Heart left ventricle (tissue), 16 donors: ENCODE measurements around the gene TNRC6B. TPM values are rescaled to one million over a fixed set of nuclear protein-coding genes. Genes with fewer than 3 reads are reported as not detected.

Source experiments
- ATAC-seq, 4 donors: fragments of 200-7000 bp; cut with Tn5 transposase; one replicate each; pipeline ENCODE4 v1.9.1; 2020 to 2022; ENCODE audit warnings: moderate library complexity in 4 of 4, mild to moderate bottlenecking in 3 of 4, moderate number of reproducible peaks in 1 of 4
- DNase-seq, 5 donors: peaks; one replicate each; pipeline ENCODE4 v3.0.0-alpha.2; 2020
- H3K27ac ChIP-seq, 12 donors: fragments of 200-600 bp; sonication (generic) in 4 of 12; one replicate each; pipeline versions ENCODE4 v1.5.0 to v1.8.0; 2016 to 2022; ENCODE audit warnings: mild to moderate bottlenecking in 2 of 12
- H3K27me3 ChIP-seq, 9 donors: fragments of 200-600 bp; sonication (generic) in 2 of 9; one replicate each; pipeline versions ENCODE4 v1.5.1 to v1.8.0; 2016 to 2022; ENCODE audit warnings: mild to moderate bottlenecking in 3 of 9
- H3K36me3 ChIP-seq, 9 donors: fragments of 200-600 bp; sonication (generic) in 2 of 9; one replicate each; pipeline versions ENCODE4 v1.5.0 to v1.8.0; 2018 to 2022; ENCODE audit warnings: mild to moderate bottlenecking in 2 of 9
- H3K4me1 ChIP-seq, 12 donors: fragments of 200-600 bp; sonication (generic) in 4 of 12; one replicate each; pipeline versions ENCODE4 v1.5.0 to v1.8.0; 2016 to 2022; ENCODE audit warnings: mild to moderate bottlenecking in 3 of 12
- H3K4me3 ChIP-seq, 12 donors: fragments of 200-600 bp; sonication (generic) in 4 of 12; one replicate each; pipeline versions ENCODE4 v1.5.0 to v1.8.0; 2017 to 2022; ENCODE audit warnings: mild to moderate bottlenecking in 9 of 12, moderate library complexity in 4 of 12
- H3K9me3 ChIP-seq, 12 donors: fragments of 200-600 bp; sonication (generic) in 4 of 12; one replicate each; pipeline versions ENCODE4 v1.5.0 to v1.8.0; 2016 to 2022; ENCODE audit warnings: mild to moderate bottlenecking in 1 of 12
- POLR2A ChIP-seq, 2 donors: fragments of 450-650 bp; IDR thresholded peaks; one replicate each; pipeline ENCODE4 v1.6.1; 2017; ENCODE audit warnings: antibody characterized with exemption in 2 of 2, mild to moderate bottlenecking in 2 of 2, moderate library complexity in 2 of 2
- WGBS, 4 donors: extraction: QIAGEN DNeasy Blood & Tissue Kit in 2 of 4; methylation state at CpG; one replicate each; pipeline versions ENCODE4 v1.1.5 to v1.1.7; 2013 to 2018; 5-methylcytosine and 5-hydroxymethylcytosine counted together
- intact Hi-C, 10 donors: fragments of 100-400 bp; cut with DNase I; formaldehyde crosslinking; loops; one replicate each; pipeline versions ENCODE4 v1.11.1 to v1.14.2; 2022
- polyA plus RNA-seq, 2 donors: library from polyadenylated mRNA; stranded (reverse); fragments of 200-250 nt; gene quantifications; one replicate each; pipeline ENCODE4 v1.2.3, GENCODE V29; 2013
- total RNA-seq, 9 donors: library from RNA; depleted of rRNA in 2 of 9; stranded (reverse); fragments of >200 nt in 2 of 9; fragmentation: NEBNext Ultra II Directional in 3 of 9; extraction: Animal tissue kit (Norgen Biotek cat#: 25700) in 3 of 9; gene quantifications; one replicate each; pipeline versions ENCODE4 v1.1.0 to v1.2.4, GENCODE V29; 2016 to 2023
- TF ChIP-seq, protein P1 (sequence below), 12 donors: fragments of 200-600 bp; sonication (generic) in 4 of 12; IDR thresholded peaks; one replicate each; pipeline versions ENCODE4 v1.5.0 to v1.8.0; 2018 to 2022; ENCODE audit warnings: antibody characterized with exemption in 12 of 12, mild to moderate bottlenecking in 5 of 12
- donor health status: ischemic (EF 13 %, LVEDD 7.1; RV severe dilation, severe dysfunction).
- donor health status: healthy with polysubstance abuse.
- donor health status: DM: no; HTN: yes; CAD: no.
- donor health status: DM: no; HTN: no; CAD: no.
- donor health status: ischemic (EF 25% LVEDD 6.9; RV normal size, moderate dysfunction).
- donor health status: ischemic (EF 25% LVEDD 5.7; RV mildly dilated, moderate dysfunction).
- donor health status: healthy.
- donor health status: DM: yes; HTN: yes; CAD: no.
- donor health status: ischemic (EF 35%, LVEDD 5.7; RV mildly dilated, moderate dysfunction).
- donor health status: nonischemic (EF 11% LVEDD 7.7; RV severe dilation, severe dysfunction).
- donor health status: DM: yes; HTN: yes; CAD: no.
- donor health status: PGD.
- donor health status: ischemic (EF 29% LVEDD 5.4; RV normal size, mild dysfunction).
- donor health status: nonischemic (EF 23%, LVEDD 6.1; RV moderate dilation, normal function).

The TNRC6B gene
- total and polyA plus RNA-seq, 11 donors, result 13.2 to 62.4 (median 39.3) TPM

DNA sequence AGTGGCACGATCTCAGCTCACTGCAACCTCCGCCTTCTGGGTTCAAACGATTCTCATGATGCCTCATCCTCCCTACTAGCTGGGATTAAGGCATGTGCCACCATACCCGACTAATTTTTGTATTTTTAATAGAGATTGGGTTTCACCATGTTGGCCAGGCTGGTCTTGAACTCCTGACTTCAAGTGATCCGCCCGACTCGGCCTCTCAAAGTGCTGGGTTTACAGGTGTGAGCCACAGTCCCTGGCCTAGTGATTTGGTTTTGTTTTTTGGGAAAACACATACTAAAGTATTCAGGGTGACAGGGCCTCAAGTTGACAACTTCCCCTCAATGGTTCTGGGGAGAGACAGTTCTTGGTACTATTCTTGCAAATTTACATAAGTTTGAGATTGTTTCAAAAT is 22.1 kb downstream of the TNRC6B start:
- peaks cover 6 to 87% (median 52%) of the 10 kb centered on the region in 12 donors for H3K4me1 ChIP-seq
- WGBS, 4 donors, result 93 to 97% (median 95%) methylated on average over 7 of the region's 7 CpGs

DNA sequence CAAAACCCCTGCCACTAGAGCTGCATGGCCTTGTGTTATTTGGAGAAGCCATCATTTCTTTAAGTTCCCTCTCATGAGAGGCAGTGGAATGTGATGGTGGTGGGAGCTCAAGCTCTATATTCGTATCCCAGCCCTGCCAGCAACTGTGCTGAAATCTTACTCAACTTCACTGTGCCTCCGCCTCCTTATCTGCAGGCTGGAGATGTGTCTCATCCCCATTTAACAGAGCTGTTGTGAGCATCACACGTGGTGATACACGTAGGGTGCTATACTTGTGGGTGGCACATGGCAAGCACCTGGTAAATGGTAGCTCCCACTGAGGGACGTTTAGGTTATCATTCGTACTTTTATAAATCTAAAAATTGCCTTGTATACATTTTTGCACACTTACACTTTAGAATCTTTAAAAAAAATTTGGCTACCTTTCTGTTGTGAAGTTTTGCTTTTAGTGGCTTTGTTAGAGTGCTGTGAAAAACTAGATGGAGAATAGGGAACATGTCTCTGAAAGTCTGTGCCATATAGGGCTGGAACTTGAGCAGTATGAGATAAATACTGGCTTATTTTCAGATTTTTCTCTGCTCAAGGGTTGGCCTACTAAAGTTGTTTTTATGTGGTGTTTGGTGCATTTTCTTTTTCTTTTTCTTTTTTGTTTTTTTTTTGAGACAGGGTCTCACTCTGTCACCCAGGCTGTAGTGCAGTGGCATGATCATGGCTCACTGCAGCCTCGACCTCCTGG is 23.2 kb downstream of the TNRC6B start:
- intact Hi-C loops, result no loop called here
- Histone ChIP-seq H3K4me3 (no peak overlapping the region), H3K36me3 (peaks cover 0 to 5% (median 0%) of the 10 kb centered on the region in 9 donors), H3K9me3 (no peaks in the 10 kb centered on the region), H3K27ac (no peak overlapping the region), H3K4me1 (peaks cover 6 to 93% (median 55%) of the 10 kb centered on the region in 12 donors), H3K27me3 (no peaks in the 10 kb centered on the region)
- ATAC-seq (peak in 2 of 4 donors; percentile 9 to 40), DNase-seq (no peak)
- TF ChIP-seq, protein P1, sequence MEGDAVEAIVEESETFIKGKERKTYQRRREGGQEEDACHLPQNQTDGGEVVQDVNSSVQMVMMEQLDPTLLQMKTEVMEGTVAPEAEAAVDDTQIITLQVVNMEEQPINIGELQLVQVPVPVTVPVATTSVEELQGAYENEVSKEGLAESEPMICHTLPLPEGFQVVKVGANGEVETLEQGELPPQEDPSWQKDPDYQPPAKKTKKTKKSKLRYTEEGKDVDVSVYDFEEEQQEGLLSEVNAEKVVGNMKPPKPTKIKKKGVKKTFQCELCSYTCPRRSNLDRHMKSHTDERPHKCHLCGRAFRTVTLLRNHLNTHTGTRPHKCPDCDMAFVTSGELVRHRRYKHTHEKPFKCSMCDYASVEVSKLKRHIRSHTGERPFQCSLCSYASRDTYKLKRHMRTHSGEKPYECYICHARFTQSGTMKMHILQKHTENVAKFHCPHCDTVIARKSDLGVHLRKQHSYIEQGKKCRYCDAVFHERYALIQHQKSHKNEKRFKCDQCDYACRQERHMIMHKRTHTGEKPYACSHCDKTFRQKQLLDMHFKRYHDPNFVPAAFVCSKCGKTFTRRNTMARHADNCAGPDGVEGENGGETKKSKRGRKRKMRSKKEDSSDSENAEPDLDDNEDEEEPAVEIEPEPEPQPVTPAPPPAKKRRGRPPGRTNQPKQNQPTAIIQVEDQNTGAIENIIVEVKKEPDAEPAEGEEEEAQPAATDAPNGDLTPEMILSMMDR (IDR thresholded peaks at IDR 0.05), result no peak
- TF ChIP-seq POLR2A (IDR thresholded peaks at IDR 0.05), result no peak
- 63 to 71% (median 69%) methylated on average over 7 of the region's 7 CpGs for WGBS, 4 donors

More for the DNA sequence above, 22.1 kb downstream of the TNRC6B start:
- Histone ChIP-seq H3K9me3 (no peaks in the 10 kb centered on the region), H3K27ac (peak overlapping the region in 1 of 12 donors; percentile 1), H3K27me3 (no peaks in the 10 kb centered on the region), H3K36me3 (peaks cover 0 to 5% (median 0%) of the 10 kb centered on the region in 9 donors), H3K4me3 (no peak overlapping the region)
- intact Hi-C loops, result loop anchor here in 1 of 10 donors (10.0 kb wide), 1 partner anchor 155 kb away; no protein-coding TSS in a partner anchor
- TF ChIP-seq, protein P1 (IDR thresholded peaks at IDR 0.05), result no peak
- ATAC-seq (no peak), DNase-seq (no peak)

DNA sequence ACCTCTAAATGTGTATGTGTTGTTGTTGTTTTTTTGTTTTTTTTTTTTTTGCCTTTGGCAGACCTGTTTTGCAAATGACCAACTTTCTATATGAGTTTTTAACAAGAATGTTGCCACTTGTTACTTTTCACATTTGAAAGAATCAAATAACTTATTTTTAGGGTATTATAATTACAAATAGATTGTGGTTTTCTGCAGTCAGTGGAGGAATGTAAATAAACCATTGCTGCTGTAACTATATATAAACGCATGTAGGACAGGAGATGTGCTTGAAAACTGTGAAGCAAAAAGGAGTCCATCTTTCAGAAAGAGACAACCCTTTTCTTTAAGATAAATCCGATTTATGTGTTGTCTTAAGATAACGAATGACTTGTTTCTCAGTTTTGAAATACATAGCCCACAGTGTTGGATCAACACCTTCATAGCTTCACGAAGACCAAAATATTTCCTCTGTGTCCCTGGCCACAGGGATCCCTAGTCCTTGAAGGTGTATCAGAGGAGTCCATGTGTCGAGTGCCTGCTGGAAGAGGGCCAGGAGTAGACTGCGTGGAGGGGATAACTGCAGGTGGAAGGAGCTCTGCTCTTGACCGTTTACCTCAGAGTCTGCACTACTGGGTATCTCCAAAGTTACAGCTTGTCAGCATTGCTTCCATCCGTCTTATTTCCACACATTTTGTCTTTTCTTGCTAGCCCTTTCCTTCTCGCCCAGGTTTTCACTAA is 24.7 kb downstream of the TNRC6B start:
- H3K36me3 ChIP-seq, result peaks cover 0 to 5% (median 0%) of the 10 kb centered on the region in 9 donors
- peak overlapping the region in 1 of 12 donors; percentile 30 for H3K27ac ChIP-seq
- H3K4me1 ChIP-seq, result peaks cover 6 to 78% (median 44%) of the 10 kb centered on the region in 12 donors
- intact Hi-C loops, result no loop called here
- no peak overlapping the region for H3K4me3 ChIP-seq
- ATAC-seq (no peak), DNase-seq (no peak)
- no peak for TF ChIP-seq POLR2A (IDR thresholded peaks at IDR 0.05)
- H3K27me3 ChIP-seq, result no peaks in the 10 kb centered on the region
- H3K9me3 ChIP-seq, result no peaks in the 10 kb centered on the region
- WGBS, 4 donors, result 65 to 73% (median 71%) methylated on average over 9 of the region's 9 CpGs

DNA sequence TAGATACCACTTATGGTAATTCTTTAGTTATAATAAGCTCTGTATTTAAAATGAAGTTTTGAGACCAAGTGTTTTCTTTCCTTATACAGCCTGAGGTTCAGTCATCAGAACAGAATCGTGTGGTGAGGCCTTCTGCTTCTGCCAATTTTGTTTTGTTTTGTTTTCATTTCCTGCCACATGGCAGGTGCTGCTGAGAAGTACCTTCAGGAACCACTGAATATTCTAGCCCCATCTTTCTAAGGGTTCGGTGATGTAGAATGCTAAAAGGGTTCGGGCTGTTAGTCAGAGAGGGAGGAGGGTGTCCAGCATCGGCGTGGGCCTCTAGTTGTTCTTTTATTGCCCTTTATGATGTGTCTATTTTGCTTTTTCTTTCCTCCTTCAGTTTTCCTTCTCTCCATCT is 25.8 kb downstream of the TNRC6B start:
- no peaks in the 10 kb centered on the region for H3K9me3 ChIP-seq
- no peak overlapping the region for H3K4me3 ChIP-seq
- 54 to 65% (median 57%) methylated on average over 5 of the region's 5 CpGs for WGBS, 4 donors
- TF ChIP-seq, protein P1 (IDR thresholded peaks at IDR 0.05), result no peak
- TF ChIP-seq POLR2A (IDR thresholded peaks at IDR 0.05), result no peak
- intact Hi-C loops, result no loop called here
- no peaks in the 10 kb centered on the region for H3K27me3 ChIP-seq
- H3K27ac ChIP-seq, result peak overlapping the region in 4 of 12 donors; percentile 7 to 67 (median 42)
- DNase-seq, result no peak
- H3K36me3 ChIP-seq, result peaks cover 0 to 5% (median 0%) of the 10 kb centered on the region in 9 donors
- peak in 2 of 4 donors; percentile 22 to 23 for ATAC-seq
- peaks cover 6 to 73% (median 41%) of the 10 kb centered on the region in 12 donors for H3K4me1 ChIP-seq
